ENCODE measurements around the gene MAP3K19. TPM values are rescaled to one million over a fixed set of nuclear protein-coding genes. Genes with fewer than 3 reads are reported as not detected.

Gene MAP3K19
- polyA plus RNA-seq, 1 experiment = not detected

GRCh38 chr2:134934150-134934549 is 113.1 kb downstream of the MAP3K19 start:
- TF ChIP-seq, protein P1, sequence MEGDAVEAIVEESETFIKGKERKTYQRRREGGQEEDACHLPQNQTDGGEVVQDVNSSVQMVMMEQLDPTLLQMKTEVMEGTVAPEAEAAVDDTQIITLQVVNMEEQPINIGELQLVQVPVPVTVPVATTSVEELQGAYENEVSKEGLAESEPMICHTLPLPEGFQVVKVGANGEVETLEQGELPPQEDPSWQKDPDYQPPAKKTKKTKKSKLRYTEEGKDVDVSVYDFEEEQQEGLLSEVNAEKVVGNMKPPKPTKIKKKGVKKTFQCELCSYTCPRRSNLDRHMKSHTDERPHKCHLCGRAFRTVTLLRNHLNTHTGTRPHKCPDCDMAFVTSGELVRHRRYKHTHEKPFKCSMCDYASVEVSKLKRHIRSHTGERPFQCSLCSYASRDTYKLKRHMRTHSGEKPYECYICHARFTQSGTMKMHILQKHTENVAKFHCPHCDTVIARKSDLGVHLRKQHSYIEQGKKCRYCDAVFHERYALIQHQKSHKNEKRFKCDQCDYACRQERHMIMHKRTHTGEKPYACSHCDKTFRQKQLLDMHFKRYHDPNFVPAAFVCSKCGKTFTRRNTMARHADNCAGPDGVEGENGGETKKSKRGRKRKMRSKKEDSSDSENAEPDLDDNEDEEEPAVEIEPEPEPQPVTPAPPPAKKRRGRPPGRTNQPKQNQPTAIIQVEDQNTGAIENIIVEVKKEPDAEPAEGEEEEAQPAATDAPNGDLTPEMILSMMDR (IDR thresholded peaks at IDR 0.05; ENCODE audit: insufficient read depth, low read depth, low read length) = no peak
- no peaks in the 10 kb centered on the region for H3K27me3 ChIP-seq (ENCODE audit: control insufficient read depth, insufficient read depth, low read length)
- H3K4me3 ChIP-seq (ENCODE audit: low read depth, low read length) = no peak overlapping the region
- ChIA-PET POLR2A (no interaction called here), CTCF (no interaction called here)
- DNase-seq (ENCODE audit: low read depth) = no peak
- peaks cover 1% of the 10 kb centered on the region; the same call in 1 of the 2 replicates for H3K36me3 ChIP-seq (ENCODE audit: control insufficient read depth, insufficient read depth, low read length)

- H3K36me3 ChIP-seq (ENCODE audit: control insufficient read depth, insufficient read depth, low read length) = peaks cover 1% of the 10 kb centered on the region; the same call in 1 of the 2 replicates
- TF ChIP-seq, protein P1 (IDR thresholded peaks at IDR 0.05; ENCODE audit: insufficient read depth, low read depth, low read length) = no peak
- no peak for DNase-seq (ENCODE audit: low read depth)
- H3K4me3 ChIP-seq (ENCODE audit: low read depth, low read length) = no peak overlapping the region
- ChIA-PET CTCF (no interaction called here), POLR2A (no interaction called here)
- no peaks in the 10 kb centered on the region for H3K27me3 ChIP-seq (ENCODE audit: control insufficient read depth, insufficient read depth, low read length)
Measured at GRCh38 chr2:134933732-134934131, 113.5 kb downstream of the MAP3K19 start.

DNA sequence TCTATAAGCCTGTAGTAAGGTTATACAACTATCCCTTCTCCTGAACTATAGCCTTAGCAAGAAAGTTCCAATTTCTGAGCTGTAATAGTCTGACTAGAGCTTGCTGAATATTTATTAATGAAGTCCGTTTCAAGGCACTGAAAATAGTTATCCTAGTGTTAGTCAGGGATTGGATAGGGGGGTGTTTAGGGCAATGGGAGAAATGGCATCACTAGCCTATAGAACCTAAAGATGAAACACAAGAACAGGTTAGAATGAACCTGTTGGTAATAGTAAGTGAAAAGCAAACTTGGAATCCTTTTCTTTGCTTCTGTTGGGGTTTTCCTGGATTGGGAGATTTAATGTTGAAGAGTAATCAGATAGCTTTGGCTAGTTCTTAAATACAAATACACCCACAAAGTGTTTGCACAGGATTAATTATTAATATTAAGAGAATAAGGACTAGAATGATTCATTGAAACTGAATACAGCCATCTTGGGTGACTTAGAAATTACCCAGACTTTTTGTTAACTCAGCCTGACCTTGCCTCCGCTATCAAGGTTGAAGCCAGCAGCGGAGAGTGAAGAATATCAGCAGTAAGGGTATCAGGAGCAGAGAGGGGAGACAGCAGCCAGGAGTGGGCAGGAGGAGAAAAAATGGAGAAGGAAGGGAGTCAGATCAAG is 114.3 kb downstream of the MAP3K19 start:
- POLR2A ChIA-PET = no interaction called here
- CTCF ChIA-PET = no interaction called here
- H3K27me3 ChIP-seq (ENCODE audit: control insufficient read depth, insufficient read depth, low read length) = no peaks in the 10 kb centered on the region
- DNase-seq (ENCODE audit: low read depth) = no peak
- TF ChIP-seq, protein P1 (IDR thresholded peaks at IDR 0.05; ENCODE audit: insufficient read depth, low read depth, low read length) = no peak
- H3K36me3 ChIP-seq (ENCODE audit: control insufficient read depth, insufficient read depth, low read length) = peaks cover 1% of the 10 kb centered on the region; the same call in 1 of the 2 replicates
- no peak overlapping the region for H3K4me3 ChIP-seq (ENCODE audit: low read depth, low read length)

- Histone ChIP-seq H3K4me3 (ENCODE audit: low read depth, low read length) (no peak overlapping the region), H3K36me3 (ENCODE audit: control insufficient read depth, insufficient read depth, low read length) (peaks cover 1% of the 10 kb centered on the region; the same call in 1 of the 2 replicates), H3K27me3 (ENCODE audit: control insufficient read depth, insufficient read depth, low read length) (no peaks in the 10 kb centered on the region)
- CTCF ChIA-PET = interaction anchor here (0.9 kb wide), 1 partner anchor 35 kb away, joined by 4 read pairs; no protein-coding TSS in a partner anchor
- TF ChIP-seq, protein P1 (IDR thresholded peaks at IDR 0.05; ENCODE audit: insufficient read depth, low read depth, low read length) = no peak
- POLR2A ChIA-PET = no interaction called here
- no peak for DNase-seq (ENCODE audit: low read depth)
Measured at GRCh38 chr2:134927195-134927594, 120.1 kb downstream of the MAP3K19 start.

DNA sequence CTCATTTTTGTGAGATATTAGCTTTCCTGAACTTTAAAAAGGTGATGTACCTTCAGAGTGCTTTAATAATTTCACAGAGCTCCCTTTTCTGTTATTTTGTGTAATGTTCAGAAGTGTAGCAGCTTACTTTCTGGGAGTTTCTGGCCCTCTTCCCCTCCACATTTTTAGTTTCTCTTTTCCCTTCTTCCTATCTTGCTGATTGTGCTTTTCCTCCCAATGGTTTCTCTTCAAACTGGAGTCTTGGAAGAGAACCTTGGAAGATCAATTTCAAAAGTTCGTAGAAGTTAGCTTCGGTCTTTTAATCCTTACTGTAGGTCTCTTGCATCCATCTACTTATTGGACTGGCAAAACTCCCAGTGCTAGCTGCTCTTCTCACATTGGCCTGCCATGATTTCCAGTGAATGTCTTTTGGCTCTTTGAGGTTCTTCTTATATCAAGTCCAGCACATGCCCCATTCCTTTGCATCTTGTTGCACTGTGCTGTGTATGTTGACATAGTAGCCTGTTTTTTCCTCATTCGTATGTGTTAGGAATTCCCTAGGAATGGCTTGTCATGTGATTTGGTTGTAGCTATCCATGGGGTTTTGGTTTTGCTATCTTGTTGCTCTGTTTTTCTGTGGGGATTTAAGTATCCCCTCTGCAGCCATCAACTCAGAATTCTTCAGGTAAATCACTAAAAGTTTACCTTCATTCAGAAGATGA is 120.9 kb downstream of the MAP3K19 start:
- TF ChIP-seq, protein P1 (IDR thresholded peaks at IDR 0.05; ENCODE audit: insufficient read depth, low read depth, low read length) = no peak
- no peak overlapping the region for H3K4me3 ChIP-seq (ENCODE audit: low read depth, low read length)
- no peak for DNase-seq (ENCODE audit: low read depth)
- CTCF ChIA-PET = no interaction called here
- H3K27me3 ChIP-seq (ENCODE audit: control insufficient read depth, insufficient read depth, low read length) = no peaks in the 10 kb centered on the region
- H3K36me3 ChIP-seq (ENCODE audit: control insufficient read depth, insufficient read depth, low read length) = no peaks in the 10 kb centered on the region; the same call in 1 of the 2 replicates
- POLR2A ChIA-PET = no interaction called here

All from BJ (cell line).